HepG2 (cell line): ENCODE data around the gene RMRP. TPM values are rescaled to one million over a fixed set of nuclear protein-coding genes. Genes with fewer than 3 reads are reported as not detected.

Experiments
- CEBPZ ChIP-seq: IDR thresholded peaks from 2 replicates; pipeline ENCODE4 v1.6.1; 2012; ENCODE audit warnings: low read length, improper control_type of control experiment
- FOXA3 ChIP-seq: IDR thresholded peaks from 2 replicates; pipeline ENCODE4 v1.6.1; 2016; ENCODE audit warnings: missing genetic modification reagents, missing compliant biosample characterization
- GZF1 ChIP-seq: sonication (generic); formaldehyde crosslinking; IDR thresholded peaks from 2 replicates; pipeline ENCODE4 v1.5.1; 2020; ENCODE audit warnings: mild to moderate bottlenecking, missing genetic modification reagents
- MEF2D ChIP-seq: sonication (generic); formaldehyde crosslinking; IDR thresholded peaks from 2 replicates; pipeline ENCODE4 v1.5.1; 2020; ENCODE audit warnings: mild to moderate bottlenecking, missing genetic modification reagents
- RELA ChIP-seq: sonication (generic); formaldehyde crosslinking; IDR thresholded peaks from 2 replicates; pipeline ENCODE4 v1.4.0; 2020; ENCODE audit warnings: missing genetic modification reagents
- SKI ChIP-seq: fragments of 450-650 bp; IDR thresholded peaks from one replicate; pipeline ENCODE4 v1.6.1; 2018; ENCODE audit warnings: mild to moderate bottlenecking; ENCODE audit not compliant: partially characterized antibody
- ZNF143 ChIP-seq: sonication (generic); formaldehyde crosslinking; IDR thresholded peaks from 2 replicates; pipeline ENCODE4 v1.4.0; 2020; ENCODE audit warnings: missing genetic modification reagents
- ZNF263 ChIP-seq: sonication (generic); formaldehyde crosslinking; IDR thresholded peaks from 2 replicates; pipeline ENCODE4 v1.4.0; 2020; ENCODE audit warnings: missing genetic modification reagents
- ZNF451 ChIP-seq: sonication (generic); formaldehyde crosslinking; IDR thresholded peaks from 2 replicates; pipeline ENCODE4 v1.5.0; 2020; ENCODE audit warnings: mild to moderate bottlenecking, missing genetic modification reagents
- ZNF543 ChIP-seq: sonication (generic); formaldehyde crosslinking; IDR thresholded peaks from 2 replicates; pipeline ENCODE4 v1.4.0; 2020; ENCODE audit warnings: mild to moderate bottlenecking, missing genetic modification reagents
- ZSCAN12 ChIP-seq: sonication (generic); formaldehyde crosslinking; IDR thresholded peaks from 2 replicates; pipeline ENCODE4 v1.9.0; 2021; ENCODE audit warnings: mild to moderate bottlenecking, missing genetic modification reagents
- polyA plus RNA-seq, 8 experiments: library from polyadenylated mRNA; depleted of rRNA in 3 of 8; stranded (reverse) in 7 of 8; unstranded in 1 of 8; fragments of >200 nt; fragmentation: Illumina TruSeq in 4 of 8; extraction: Trizol in 4 of 8; gene quantifications; 2 replicates each; pipeline versions ENCODE4 v1.2.1 to v1.2.3, GENCODE V29; 2011 to 2016; ENCODE audit warnings: low read depth in 4 of 8, missing spikeins in 1 of 8, mixed read lengths in 1 of 8; ENCODE audit not compliant: insufficient read depth in 1 of 8
- total RNA-seq, 5 experiments: library from RNA; depleted of rRNA; stranded (reverse); fragments of >200 nt; fragmentation: Illumina TruSeq; extraction: Trizol; gene quantifications; 2 replicates each; pipeline ENCODE4 v1.2.3, GENCODE V29; 2016; ENCODE audit warnings: low read depth in 1 of 5
- TF ChIP-seq, protein P1 (sequence below): sonication (generic); formaldehyde crosslinking; conservative IDR thresholded peaks from 2 replicates; pipeline ENCODE4 v1.4.0; 2020; ENCODE audit warnings: missing genetic modification reagents

Gene RMRP
- total and polyA plus RNA-seq, 2 of the 13 experiments (the other 11 are each of a cell fraction or from before 2014, with no cell fraction given) = 51.4 to 4,025 TPM

DNA sequence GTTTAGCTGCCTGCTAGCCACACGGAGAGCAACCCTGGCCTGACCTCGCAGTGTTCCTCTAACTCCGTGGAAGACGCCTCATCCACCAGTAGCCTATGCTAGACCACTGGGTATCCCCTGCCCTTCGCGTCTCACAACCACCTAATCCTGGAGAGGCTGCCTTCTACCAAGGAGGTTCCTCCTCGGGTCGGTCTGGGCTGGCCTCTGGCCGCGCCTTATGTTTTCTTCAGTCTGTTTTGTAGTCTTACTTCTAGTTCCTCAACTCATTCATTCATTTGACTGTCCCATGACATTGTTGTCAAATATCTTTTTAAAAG, 33.5 kb upstream of the RMRP start (continued):
- TF ChIP-seq, protein P1, sequence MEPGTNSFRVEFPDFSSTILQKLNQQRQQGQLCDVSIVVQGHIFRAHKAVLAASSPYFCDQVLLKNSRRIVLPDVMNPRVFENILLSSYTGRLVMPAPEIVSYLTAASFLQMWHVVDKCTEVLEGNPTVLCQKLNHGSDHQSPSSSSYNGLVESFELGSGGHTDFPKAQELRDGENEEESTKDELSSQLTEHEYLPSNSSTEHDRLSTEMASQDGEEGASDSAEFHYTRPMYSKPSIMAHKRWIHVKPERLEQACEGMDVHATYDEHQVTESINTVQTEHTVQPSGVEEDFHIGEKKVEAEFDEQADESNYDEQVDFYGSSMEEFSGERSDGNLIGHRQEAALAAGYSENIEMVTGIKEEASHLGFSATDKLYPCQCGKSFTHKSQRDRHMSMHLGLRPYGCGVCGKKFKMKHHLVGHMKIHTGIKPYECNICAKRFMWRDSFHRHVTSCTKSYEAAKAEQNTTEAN (CRISPR knock-in tag) = no peak
- TF ChIP-seq FOXA3 (CRISPR knock-in tag) (no peak), SKI (no peak), ZNF543 (CRISPR knock-in tag) (no peak), CEBPZ (no peak), MEF2D (0 out of 2 replicates have a peak, but pooled peaks have one; percentile 35), ZNF451 (CRISPR knock-in tag) (no peak), GZF1 (no peak), ZSCAN12 (no peak), RELA (CRISPR knock-in tag) (no peak), ZNF263 (CRISPR knock-in tag) (no peak), ZNF143 (0 out of 2 replicates have a peak, but pooled peaks have one; percentile 5)
